Activated CD4-positive, CD25-positive, alpha-beta regulatory T cell treated with anti-CD3 and anti-CD28 coated beads, Interleukin-2, amount 50 U/mL, for 24 hours (primary cell): ENCODE measurements around the gene DUSP8.

Experiments used
- ATAC-seq, 2 donors: fragments of 150-1000 bp; cut with Tn5 transposase; one replicate each; pipeline ENCODE4 v1.10.0; 2021; ENCODE audit warnings: mild to moderate bottlenecking in 1 of 2, moderate library complexity in 1 of 2

The DUSP8 gene

GRCh38 chr11:1549338-1550330 lies 22.4 kb downstream of the DUSP8 start:
- ATAC-seq, result no peak

GRCh38 chr11:1548221-1549070 lies 23.6 kb downstream of the DUSP8 start:
- no peak for ATAC-seq

GRCh38 chr11:1547467-1548098 lies 24.5 kb downstream of the DUSP8 start:
- no peak for ATAC-seq

- peak; percentile 44 to 64 for ATAC-seq
Measured at GRCh38 chr11:1546536-1547466, 25.3 kb downstream of the DUSP8 start.

- ATAC-seq, result no peak
Measured at GRCh38 chr11:1546077-1546535, 26.0 kb downstream of the DUSP8 start.

GRCh38 chr11:1545432-1545831 lies 26.6 kb downstream of the DUSP8 start:
- ATAC-seq, result no peak

- ATAC-seq, result no peak
Measured at GRCh38 chr11:1544536-1544935, 27.5 kb downstream of the DUSP8 start.

GRCh38 chr11:1543606-1544263 lies 28.3 kb downstream of the DUSP8 start:
- no peak for ATAC-seq

GRCh38 chr11:1542267-1542666 lies 29.8 kb downstream of the DUSP8 start:
- no peak for ATAC-seq

GRCh38 chr11:1541474-1542204 lies 30.4 kb downstream of the DUSP8 start:
- no peak for ATAC-seq

- no peak for ATAC-seq
Measured at GRCh38 chr11:1540074-1540473, 32.0 kb downstream of the DUSP8 start.

- no peak for ATAC-seq
Measured at GRCh38 chr11:1538153-1538552, 33.9 kb downstream of the DUSP8 start.

- ATAC-seq, result no peak
Measured at GRCh38 chr11:1536065-1536843, 35.8 kb downstream of the DUSP8 start.

GRCh38 chr11:1534682-1535081 lies 37.4 kb downstream of the DUSP8 start:
- ATAC-seq, result no peak

GRCh38 chr11:1534171-1534570 lies 37.9 kb downstream of the DUSP8 start:
- no peak for ATAC-seq

GRCh38 chr11:1533342-1533725 lies 38.7 kb downstream of the DUSP8 start:
- no peak for ATAC-seq

- no peak for ATAC-seq
Measured at GRCh38 chr11:1532606-1533341, 39.3 kb downstream of the DUSP8 start.

- no peak for ATAC-seq
Measured at GRCh38 chr11:1532014-1532586, 40.0 kb downstream of the DUSP8 start.
